Tibial nerve (tissue), 3 donors: ENCODE results near the gene LYPD6B.

Source experiments
- CTCF ChIP-seq, 5 experiments: fragments of 200-600 bp in 3 of 5; fragments of 450-650 bp in 2 of 5; sonication (generic) in 3 of 5; IDR thresholded peaks; one replicate each; pipeline ENCODE4 v1.5.1; 2016 to 2019; ENCODE audit warnings: antibody characterized with exemption in 5 of 5, mild to moderate bottlenecking in 3 of 5, moderate library complexity in 2 of 5
- POLR2A ChIP-seq, 2 donors: fragments of 450-650 bp; IDR thresholded peaks; one replicate each; pipeline ENCODE4 v1.6.1; 2017; ENCODE audit warnings: antibody characterized with exemption in 2 of 2, mild to moderate bottlenecking in 2 of 2, moderate library complexity in 2 of 2

DNA sequence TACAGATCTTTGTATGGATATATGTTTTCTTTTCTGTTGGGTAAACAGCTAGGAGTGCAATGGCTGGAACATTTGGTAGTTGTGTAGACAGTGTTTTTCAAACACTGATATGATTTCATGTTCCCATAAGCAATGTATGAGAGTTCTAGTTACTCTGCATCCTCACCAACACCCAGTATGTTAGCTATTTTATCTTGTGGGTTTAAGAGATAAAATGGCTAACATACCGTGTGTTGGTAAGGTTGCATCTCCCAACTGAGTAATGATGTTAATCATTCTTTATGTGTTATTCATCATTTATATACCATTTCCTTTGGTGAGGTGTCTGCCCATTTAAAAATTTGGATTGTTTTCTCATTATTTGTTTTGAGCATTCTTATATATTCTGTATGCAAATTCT, 65.7 kb downstream of the LYPD6B start:
- TF ChIP-seq CTCF (IDR thresholded peaks at IDR 0.05): no peak
- TF ChIP-seq POLR2A (IDR thresholded peaks at IDR 0.05): no peak
